T47D (cell line): ENCODE data around the gene PROB1.
"Not testable (repeated sequence)": the region's sequence is repeated elsewhere in the genome, so short reads cannot be mapped to it uniquely, and the experiment has no call there.

Experiments used
- DNase-seq, 2 experiments: peaks; one replicate each; pipeline versions ENCODE4 v3.0.0 to v3.0.0-alpha.2; 2011 to 2012; ENCODE audit warnings: low read depth in 1 of 2, low spot score in 1 of 2
- JUND ChIP-seq: IDR thresholded peaks from 2 replicates; pipeline ENCODE4 v1.6.1; 2012; ENCODE audit warnings: low read depth
- in situ Hi-C: cut with HindIII; loops from 2 replicates; pipeline ENCODE4 v1.10.0; 2016; ENCODE audit warnings: low sequenced_read_pairs, low pct_unique_long_range_greater_than_20kb

Gene PROB1, protein sequence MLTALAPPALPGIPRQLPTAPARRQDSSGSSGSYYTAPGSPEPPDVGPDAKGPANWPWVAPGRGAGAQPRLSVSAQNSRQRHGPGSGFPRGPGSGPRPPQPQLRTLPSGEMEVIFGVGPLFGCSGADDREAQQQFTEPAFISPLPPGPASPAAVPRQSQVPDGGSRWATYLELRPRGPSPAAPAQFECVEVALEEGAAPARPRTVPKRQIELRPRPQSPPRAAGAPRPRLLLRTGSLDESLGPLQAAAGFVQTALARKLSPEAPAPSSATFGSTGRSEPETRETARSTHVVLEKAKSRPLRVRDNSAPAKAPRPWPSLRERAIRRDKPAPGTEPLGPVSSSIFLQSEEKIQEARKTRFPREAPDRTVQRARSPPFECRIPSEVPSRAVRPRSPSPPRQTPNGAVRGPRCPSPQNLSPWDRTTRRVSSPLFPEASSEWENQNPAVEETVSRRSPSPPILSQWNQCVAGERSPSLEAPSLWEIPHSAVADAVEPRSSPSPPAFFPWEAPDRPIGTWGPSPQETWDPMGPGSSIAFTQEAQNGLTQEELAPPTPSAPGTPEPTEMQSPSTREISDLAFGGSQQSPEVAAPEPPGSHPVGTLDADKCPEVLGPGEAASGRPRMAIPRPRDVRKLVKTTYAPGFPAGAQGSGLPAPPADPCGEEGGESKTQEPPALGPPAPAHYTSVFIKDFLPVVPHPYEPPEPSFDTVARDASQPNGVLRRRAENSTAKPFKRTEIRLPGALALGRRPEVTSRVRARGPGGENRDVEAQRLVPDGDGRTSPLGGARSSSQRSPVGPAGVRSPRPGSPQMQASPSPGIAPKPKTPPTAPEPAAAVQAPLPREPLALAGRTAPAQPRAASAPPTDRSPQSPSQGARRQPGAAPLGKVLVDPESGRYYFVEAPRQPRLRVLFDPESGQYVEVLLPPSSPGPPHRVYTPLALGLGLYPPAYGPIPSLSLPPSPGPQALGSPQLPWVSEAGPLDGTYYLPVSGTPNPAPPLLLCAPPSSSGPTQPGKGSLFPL

DNA sequence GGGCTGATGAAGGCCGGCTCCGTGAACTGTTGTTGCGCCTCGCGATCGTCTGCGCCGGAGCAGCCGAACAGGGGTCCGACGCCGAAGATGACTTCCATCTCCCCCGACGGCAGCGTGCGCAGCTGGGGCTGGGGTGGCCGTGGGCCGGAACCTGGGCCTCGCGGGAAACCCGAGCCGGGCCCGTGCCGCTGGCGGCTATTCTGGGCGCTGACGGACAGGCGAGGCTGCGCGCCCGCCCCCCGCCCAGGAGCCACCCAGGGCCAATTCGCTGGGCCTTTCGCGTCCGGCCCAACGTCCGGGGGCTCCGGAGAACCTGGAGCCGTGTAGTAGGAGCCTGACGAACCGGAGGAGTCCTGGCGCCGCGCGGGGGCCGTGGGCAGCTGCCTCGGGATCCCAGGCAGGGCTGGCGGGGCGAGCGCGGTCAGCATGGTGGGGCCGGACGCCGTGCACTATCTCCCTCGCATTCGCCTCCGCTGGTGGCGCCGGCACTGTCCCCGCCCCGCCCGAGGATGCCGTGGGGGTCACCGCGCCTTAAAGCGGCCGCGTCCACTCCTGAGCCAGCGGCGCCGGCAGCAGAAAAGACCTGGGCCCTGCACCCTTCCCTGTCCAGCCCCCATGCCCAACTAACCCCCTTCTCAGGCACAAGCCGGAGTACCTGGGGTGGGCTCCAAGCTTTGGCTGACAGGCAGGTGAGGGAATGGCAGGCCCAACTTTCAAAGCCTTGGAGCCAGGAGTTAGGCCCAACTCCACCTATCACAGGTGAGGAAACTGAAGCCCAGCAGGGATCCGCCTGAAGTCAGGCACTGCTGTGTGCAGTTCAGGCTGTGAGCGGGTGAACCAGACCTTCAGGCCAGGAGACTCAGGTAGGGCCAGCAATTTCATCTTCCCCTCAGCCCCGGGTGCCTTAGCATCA is at the start of gene PROB1:
Gene PROB1 (minus strand): TSS at position 451 of the 913 bp plus-strand sequence. CDS start 23 bp downstream, at position 428.
- TF ChIP-seq JUND, result no peak
- in situ Hi-C loops, result no loop called here
- no peak for DNase-seq

DNA sequence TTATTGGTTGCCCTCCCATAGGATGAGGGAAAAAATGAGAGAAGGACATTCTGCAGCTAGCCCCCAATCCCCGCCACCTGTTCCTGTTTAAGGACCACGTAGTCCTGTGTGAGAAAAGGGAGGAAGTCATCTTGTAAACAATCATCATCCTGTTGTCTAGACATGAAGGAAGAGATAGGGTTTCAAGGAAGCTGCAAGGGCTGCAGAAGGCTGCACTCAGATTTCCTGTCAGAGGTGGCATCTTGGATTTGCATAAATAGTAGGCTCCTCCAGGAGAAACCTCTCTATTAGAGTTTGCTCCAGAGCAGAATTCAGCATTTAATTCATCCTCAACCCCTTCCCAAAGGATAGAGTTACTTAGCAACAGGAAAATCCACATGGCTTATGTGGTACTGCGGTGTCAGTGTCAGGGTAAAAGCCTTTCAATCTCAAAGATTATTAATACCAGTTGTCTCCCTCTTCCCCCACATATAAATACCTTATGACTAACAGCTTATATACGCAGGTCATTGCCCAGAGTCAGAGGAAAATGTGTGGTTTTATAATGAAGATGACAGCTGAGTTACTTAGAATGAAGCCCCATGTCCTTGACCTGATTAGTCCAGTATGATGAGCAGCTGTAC is 49.0 kb upstream of the PROB1 start:
- no peak for TF ChIP-seq JUND
- no peak for DNase-seq
- in situ Hi-C loops, result no loop called here

DNA sequence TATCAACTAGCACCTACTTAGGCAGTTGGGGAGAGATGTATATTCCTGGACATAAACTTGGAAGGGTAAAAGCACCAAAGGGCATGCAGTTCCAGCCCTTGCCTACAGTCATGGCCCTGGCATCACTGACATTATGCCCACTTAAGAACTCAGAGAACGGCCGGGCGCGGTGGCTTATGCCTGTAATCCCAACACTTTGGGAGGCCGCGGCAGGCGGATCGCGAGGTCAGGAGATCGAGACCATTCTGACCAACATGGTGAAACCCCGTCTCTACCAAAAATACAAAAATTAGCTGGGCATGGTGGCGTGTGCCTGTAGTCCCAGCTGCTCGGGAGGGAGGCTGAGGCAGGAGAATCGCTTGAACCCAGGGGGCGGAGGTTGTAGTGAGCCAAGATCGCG is 45.5 kb upstream of the PROB1 start:
- in situ Hi-C loops, DNase-seq: not testable (repeated sequence)

DNA sequence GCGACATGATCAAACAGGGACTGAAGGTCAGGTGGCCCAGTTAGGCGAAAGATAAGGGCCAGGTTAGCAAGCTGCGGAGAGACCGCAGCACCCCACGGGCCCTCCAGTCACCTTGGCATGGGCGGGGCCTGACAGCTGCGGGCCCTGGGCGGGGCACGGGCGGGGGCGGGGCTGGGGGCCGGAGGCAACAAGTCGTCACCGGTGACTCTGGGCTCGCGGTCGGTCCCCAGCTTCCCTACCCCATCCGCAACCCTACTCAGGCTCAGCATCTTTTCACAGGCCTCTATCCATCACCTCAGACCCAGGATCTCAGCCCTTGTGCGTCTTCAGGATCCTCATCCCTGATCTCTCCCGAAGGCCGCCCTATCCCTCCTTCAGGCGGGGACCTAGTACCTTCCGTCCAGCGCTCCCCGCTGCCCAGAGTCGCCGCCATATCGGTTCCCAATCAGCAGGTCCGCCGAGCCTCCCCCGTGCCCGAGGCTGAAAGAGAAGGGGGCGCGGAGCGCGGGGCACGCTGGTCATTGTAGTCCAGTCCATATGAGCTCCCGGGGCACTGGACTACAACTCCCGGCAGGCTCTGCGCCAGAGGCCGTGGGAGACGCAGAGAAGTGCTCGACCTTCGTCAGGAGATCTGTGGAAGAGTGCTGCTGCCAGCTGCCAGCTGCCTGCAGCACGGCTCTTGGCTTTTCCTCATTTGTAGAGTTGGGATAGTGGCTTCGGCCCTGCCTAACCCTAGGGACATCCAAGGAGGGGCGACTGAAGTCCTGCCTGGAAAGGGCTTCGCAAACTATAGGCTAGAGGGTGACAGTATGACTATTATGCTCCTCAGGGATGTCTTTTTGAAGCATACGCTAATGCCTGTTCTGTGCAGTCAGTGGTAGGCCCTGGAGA is 44.4 kb upstream of the PROB1 start, which contains the start of gene DNAJC18:
Gene DNAJC18 (minus strand): TSS at position 513 of the 891 bp plus-strand sequence. CDS start 80 bp downstream, at position 433.
- no peak for TF ChIP-seq JUND
- in situ Hi-C loops, result no loop called here
- DNase-seq, result peak; percentile 80 to 85

DNA sequence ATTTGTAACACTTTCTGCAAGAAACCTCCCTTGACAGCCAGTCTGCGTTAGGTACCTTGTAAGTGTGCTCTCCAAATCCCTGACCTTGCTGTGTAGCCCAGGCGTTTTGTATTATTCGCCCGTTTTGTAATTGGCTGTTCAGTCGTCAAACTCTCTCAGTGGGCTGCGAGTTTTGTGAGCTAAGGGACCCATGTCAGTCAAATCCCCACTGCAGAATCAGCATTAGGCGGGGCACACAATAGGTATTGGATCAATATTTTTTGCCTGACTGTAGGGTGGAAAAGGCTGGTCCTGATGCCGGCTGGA is 43.8 kb upstream of the PROB1 start:
- in situ Hi-C loops, result no loop called here
- DNase-seq, result no peak
- TF ChIP-seq JUND, result no peak

DNA sequence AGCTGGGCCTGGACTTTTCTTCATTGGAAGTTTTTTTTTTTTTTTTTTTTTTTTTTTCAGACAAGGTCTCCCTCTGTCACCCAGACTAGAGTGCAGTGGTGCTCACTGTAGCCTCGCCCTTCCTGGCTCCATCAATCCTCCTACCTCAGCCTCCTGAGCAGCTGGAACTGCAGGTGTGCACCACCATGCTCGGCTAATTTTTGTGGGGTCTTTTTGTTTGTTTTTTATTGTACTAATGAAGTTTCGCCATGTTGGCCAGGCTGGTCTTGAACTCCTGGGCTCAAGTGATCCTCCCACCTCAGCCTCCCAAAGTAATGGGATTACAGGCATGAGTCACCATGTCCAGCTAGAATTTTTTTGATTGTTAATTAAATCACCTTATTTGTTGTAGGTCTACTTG is 40.8 kb upstream of the PROB1 start:
- no peak for TF ChIP-seq JUND
- in situ Hi-C loops, result no loop called here
- no peak for DNase-seq

DNA sequence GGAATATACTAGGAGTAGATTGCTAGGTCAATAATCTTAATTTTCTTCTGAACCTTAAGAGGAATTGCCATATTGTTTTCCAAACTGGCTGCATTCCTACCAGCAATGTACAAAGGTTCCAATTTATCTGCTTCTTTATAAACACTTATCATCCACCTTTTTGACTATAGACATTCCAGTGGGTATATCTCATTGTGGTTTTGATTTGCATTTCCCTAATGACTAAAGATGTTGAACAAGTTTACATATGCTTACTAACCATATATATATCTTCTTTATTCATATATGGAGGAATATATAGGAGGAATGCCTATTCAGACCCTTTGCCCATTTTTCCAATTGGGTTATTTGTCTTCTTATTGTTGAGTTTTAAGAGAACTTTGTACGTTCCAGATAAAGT is 36.8 kb upstream of the PROB1 start:
- TF ChIP-seq JUND, result no peak
- in situ Hi-C loops, result no loop called here
- DNase-seq, result no peak

DNA sequence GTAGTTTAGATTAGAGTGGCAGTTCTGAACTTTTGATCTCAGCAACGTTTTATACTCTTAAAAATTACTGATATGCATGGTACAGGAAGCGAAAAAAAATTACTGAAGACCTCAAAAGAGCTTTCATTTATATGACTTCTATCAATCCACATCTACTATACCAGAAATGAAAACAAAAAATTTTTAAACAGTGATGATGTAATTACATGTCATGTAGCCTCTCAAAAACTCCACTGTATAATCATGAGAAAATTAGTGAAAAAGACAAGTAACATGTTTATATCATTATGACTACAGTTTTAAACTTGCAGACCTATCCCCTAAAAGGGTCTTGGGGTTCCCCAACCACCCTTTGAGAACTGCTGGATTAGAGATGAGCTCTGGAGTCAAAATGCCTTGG is 35.1 kb upstream of the PROB1 start:
- DNase-seq, result no peak
- in situ Hi-C loops, result no loop called here
- TF ChIP-seq JUND, result no peak

DNA sequence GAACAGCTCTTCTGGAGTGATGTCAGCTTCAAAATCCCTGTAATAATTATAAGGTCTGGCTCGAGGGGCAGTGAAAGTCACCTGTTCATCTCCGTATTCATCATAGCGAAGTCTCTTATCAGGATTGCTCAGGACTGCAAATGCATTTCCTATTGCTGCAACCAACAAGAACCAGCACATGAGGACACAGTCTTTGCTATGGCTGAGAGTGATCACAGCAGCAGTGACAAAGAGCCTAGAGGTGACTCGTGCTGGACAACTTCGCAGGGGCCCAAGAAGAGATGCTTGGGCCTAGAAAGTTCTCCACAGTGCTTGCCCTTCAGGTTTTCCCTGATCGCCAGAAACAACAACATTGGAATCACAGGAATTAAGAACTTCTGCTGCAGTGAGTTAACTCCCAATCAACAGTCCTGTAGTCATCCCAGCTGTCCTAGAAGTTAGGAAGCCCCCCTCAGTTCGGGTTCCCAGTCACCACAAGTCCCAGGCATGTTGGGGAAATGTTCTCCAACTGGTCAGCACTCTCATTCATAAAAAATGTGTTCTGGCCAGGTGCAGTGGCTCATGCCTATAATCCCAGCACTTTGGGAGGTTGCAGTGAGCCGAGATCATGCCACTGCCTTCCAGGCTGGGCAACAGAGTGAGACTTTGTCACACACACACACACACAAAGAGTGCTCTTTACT is 31.4 kb upstream of the PROB1 start:
- TF ChIP-seq JUND, result no peak
- no peak for DNase-seq
- in situ Hi-C loops, result no loop called here

DNA sequence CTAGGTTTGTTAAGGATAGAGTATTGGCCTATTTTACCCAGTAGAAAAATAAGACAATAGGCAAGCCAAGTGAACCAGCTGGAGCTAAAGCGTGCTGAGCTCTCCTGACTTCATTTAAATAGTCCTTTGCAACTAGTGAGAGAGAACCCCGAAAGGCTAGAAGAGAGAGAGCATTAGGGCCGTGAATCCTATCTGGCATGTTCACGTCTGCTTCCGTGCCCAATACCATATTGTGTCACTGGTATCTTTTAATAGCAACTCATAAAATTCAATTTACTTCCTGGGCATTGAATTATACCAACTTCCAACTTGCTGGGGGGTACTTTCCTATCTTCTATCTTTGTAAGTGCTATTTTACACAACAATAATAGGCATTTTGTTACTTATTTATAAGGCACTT is 30.6 kb upstream of the PROB1 start:
- in situ Hi-C loops, result no loop called here
- TF ChIP-seq JUND, result no peak
- no peak for DNase-seq
